Esophagus squamous epithelium (tissue), 4 donors: Measurements from ENCODE around the gene FOXL2NB.

Experiments used
- POLR2A ChIP-seq, 4 donors: fragments of 450-650 bp; IDR thresholded peaks; one replicate each; pipeline ENCODE4 v1.6.1; 2017; ENCODE audit warnings: antibody characterized with exemption in 4 of 4, mild to moderate bottlenecking in 4 of 4, moderate library complexity in 3 of 4
- TF ChIP-seq, protein P1 (sequence below), 6 experiments: fragments of 450-650 bp in 4 of 6; fragments of 200-600 bp in 2 of 6; sonication (generic) in 2 of 6; IDR thresholded peaks; one replicate each; pipeline ENCODE4 v1.5.1; 2016 to 2019; ENCODE audit warnings: antibody characterized with exemption in 6 of 6, mild to moderate bottlenecking in 4 of 6, moderate library complexity in 4 of 6

DNA sequence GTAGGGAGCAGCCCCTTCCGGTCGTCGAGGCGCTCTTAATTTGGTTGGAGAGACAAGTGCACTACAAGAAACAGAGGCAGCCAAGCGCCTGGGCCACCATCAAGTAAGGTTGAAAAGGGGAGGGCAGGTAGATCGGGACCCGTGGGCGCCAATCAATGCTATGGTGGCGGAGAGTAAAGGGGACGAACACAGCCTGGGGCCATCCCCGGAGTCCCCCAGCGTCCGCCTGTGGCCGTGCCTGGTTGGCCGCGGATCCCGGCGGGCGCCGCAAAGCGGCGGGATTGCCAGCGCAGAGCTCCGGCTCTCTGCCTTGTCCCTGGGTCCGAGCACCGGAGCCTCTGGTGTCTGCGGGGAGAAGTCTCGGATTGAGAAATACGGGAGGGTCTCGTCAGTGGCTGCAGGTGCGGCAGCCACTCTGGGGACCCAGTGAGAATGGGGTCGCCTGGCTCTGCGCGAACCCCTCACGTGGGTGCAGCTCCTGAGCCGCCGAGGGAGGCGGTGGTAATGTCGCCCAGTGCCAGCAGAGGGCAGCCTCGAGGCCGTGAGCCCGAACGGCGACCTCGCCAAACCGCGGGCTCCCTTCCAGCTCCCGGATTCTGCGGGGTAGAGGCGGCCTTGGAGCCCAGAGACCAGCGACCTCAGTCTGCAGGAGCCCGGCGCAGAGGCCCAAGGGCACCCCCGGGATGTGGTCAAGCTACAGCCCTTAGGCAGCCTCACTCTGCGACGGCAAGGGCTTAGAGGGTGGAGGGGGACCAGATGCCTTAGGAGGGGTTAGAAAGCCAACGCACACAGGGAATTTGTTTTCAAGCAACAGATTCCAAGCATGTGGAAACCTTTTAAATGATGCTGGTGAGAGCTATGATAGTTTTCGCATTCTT is 10.9 kb upstream of the FOXL2NB start:
- TF ChIP-seq, protein P1, sequence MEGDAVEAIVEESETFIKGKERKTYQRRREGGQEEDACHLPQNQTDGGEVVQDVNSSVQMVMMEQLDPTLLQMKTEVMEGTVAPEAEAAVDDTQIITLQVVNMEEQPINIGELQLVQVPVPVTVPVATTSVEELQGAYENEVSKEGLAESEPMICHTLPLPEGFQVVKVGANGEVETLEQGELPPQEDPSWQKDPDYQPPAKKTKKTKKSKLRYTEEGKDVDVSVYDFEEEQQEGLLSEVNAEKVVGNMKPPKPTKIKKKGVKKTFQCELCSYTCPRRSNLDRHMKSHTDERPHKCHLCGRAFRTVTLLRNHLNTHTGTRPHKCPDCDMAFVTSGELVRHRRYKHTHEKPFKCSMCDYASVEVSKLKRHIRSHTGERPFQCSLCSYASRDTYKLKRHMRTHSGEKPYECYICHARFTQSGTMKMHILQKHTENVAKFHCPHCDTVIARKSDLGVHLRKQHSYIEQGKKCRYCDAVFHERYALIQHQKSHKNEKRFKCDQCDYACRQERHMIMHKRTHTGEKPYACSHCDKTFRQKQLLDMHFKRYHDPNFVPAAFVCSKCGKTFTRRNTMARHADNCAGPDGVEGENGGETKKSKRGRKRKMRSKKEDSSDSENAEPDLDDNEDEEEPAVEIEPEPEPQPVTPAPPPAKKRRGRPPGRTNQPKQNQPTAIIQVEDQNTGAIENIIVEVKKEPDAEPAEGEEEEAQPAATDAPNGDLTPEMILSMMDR (IDR thresholded peaks at IDR 0.05) = peak; percentile 82 to 90 (median 86)
- TF ChIP-seq POLR2A (IDR thresholded peaks at IDR 0.05) = no peak
